GM21723 (cell line): ENCODE data around the gene PALM2AKAP2.

Experiments used
- ATAC-seq: cut with Tn5 transposase; IDR thresholded peaks from one replicate; pipeline ENCODE4 v1.9.1; 2021; ENCODE audit warnings: mild to moderate bottlenecking, moderate library complexity; ENCODE audit not compliant: unreplicated experiment

The PALM2AKAP2 gene

GRCh38 chr9:109779711-109780452 lies at the start of gene PALM2AKAP2:
TSS of gene PALM2AKAP2 (plus strand) at chr9:109780198. CDS start at chr9:109780489, 291 bp downstream.
- no peak for ATAC-seq

DNA sequence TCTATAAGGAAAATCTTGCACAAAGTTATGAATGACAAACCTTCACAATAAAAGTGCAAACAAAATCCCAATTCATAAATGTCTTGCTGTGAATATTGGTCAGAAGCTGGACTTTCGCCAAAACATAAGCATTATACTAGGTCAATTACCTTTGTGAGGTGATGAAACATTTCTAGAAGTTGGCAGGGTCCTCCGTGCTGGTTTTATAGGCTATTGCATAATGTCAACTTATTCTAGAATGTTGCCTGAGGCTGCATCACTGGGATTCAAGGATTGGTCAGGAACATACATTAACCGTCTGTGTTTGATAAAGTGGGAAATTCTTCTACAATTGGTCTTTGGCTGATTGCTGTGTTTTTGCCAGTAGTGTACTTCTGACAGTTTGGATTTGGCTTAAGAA lies 49.8 kb upstream of the PALM2AKAP2 start:
- no peak for ATAC-seq

DNA sequence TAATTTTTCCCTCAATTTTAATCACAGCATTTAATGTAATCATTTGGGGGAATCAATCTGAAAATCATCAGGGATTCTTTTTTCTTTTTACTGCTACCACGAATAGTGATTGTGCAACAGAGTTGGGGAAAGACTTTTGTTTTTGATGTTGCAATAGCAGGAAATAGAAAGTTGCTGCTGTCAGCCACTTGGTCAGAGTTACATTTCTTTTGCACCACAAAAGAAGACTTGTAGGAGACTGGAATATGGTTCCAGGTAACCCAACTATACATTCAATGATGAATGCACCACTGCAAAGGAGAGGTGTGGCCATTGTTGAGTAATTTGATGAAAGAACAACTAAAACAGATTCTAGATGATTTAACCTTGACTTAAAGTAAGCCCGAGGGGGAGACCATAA lies 46.3 kb upstream of the PALM2AKAP2 start:
- no peak for ATAC-seq

- no peak for ATAC-seq
These were observed 45.2 kb upstream of the PALM2AKAP2 start for GRCh38 chr9:109734814-109735213.

DNA sequence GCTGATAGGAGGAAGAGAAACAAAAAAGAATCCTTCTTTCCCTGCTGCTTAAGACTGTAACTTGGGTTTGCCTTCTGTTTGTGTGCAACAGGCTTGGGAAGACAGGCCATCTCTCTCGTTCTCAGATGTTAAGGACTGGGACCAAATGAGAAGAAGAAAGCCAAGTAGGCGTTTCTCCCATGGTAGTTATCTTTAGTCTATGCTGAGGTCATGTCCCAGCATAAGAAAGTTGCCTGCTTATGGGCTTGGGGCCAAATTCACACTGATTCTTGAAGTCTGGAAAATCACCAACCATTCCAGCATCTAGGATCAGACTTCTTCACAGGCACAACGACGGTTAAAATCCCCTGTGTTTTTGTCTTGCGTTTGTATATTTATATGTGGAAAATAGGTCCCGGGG lies 44.2 kb upstream of the PALM2AKAP2 start:
- no peak for ATAC-seq

DNA sequence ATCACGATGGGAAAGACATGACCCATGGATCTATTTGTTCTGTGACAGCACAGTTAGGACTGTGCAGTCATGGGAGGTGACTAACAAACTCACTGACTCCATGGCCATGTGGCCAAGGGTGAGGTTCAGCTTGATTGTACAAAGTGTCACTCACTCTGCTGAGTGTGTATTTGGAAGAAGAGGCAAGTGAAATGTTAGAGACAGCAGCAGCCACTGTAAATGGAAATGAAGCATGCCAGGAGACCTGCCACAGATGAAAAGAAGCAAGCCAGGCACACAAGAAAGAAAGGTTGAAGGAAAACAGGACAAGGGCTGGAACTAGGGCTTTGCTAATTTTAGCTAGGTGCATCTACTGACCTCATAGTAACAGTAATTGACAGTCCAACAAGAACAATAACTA lies 42.7 kb upstream of the PALM2AKAP2 start:
- no peak for ATAC-seq

DNA sequence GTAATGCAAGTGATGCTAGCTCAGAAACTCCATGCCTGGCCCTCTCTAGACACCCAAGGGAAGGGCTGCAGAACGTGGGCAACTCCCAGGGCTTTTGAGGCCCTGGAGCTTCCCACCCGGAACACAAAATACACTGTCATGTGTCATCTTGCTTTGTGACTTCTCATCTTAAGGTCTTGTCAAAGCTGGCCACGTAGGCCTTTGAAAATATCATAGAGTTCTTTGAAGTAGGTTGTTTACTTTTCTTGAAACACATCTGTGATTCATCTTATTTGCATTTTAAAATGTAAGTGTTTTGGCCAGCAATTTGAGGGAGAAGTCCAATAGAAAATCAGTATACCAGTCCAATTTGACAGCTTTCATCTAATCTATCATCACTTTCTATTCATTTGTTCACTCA lies 40.2 kb upstream of the PALM2AKAP2 start:
- no peak for ATAC-seq

DNA sequence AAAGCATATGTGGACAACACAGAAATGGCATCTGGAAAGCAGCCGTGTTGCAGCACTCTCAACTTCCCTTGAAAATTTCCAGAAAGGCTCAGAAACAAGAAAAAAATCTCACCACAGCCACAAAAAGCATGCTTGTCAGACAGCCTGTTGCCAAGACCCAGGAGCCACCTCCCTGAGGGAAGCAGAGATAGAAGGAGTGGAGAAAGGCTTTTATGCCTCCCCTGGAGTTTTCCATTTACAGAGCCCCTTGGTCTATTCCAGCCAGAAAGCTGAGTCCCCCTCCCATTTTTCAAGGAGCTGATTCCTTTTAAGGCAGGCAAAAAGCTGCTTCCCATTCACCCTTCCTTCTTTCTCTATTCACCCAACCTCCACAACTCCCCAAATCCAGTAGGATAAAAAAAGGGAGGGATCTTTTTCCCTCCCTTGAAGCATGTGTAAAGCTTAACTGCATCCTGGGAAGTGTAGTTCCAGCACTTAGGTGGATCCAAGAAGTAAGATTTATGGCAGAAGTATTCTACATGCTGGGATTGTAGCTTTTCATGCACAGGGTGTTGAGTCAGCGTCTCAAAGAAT lies 37.1 kb upstream of the PALM2AKAP2 start:
- no peak for ATAC-seq

DNA sequence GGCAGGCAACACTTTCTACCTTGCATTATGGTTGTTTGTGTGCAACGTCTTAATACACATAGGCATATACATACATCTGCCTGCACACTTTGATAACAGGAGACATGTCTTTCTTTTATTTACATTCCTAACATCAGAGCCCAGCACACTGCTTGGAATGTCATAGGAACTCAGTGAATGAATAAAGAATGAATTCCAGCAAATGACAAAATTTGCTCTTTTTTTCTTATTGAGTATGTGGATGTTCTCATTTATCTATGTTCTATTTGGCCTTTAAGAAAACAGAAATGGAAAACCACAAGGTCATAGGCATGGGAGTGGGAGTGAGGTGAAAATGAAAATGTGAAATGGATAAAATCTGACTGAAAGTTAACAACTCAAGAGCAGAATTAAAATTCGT lies 36.3 kb upstream of the PALM2AKAP2 start:
- ATAC-seq, result no peak

GRCh38 chr9:109745335-109746283 lies 34.4 kb upstream of the PALM2AKAP2 start:
- ATAC-seq, result no peak

GRCh38 chr9:109751253-109751652 lies 28.7 kb upstream of the PALM2AKAP2 start:
- ATAC-seq, result no peak

DNA sequence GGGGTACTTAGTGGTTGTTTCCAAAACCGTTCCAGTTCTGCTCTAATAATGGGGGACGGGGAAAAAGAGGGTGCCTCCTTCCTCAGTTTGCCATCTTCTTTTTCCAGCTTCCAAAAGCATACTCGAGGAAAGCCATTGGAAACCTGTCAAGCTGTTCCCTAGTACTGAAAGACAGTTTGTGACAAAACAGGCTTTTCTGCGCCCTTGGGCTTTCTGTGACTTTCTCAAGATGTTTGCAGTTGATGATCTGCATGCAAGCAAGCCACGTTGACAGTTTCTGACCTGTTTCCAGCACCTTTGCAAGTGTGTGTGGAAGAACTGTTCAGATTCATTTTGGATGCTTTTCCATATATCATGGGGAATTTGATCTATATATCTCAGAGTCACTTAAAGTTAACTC lies 26.7 kb upstream of the PALM2AKAP2 start:
- ATAC-seq, result no peak

DNA sequence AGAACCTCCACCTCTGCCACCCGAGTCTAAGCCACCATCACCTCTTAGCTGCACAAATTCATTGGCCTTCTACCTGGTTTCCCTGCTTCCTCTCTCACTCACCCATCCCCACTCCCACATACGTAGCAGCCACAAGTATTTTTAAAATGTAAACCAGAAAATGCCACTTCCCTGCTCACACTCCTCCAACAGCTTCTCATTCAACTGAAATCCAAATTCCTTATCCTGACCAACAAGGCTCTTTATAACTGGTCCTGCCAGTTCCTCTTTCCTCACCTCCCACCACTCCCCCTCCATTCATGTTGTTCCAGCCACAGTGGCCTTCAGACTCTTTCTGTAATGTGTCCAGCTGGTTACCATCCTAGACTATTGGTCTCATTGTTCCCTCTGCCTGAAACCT lies 25.0 kb upstream of the PALM2AKAP2 start:
- no peak for ATAC-seq

DNA sequence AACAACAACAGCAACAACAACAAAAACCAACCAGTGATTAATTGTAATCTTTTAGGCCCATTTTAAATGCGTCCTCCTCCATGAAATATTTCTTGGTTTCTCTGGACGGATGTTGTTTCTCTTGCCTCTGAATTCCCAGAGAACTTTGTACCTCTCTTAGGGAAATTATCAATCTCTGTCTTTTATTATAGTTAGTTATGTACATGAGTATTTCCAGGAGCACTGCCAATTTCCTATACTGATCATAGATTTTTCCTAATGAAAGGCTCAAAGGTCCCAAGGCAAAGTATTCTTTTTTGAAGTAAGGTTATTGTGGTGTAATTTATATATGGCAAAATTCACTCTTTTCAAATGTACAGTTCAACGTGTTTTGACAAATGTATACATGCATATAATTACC lies 20.4 kb upstream of the PALM2AKAP2 start:
- ATAC-seq, result no peak

DNA sequence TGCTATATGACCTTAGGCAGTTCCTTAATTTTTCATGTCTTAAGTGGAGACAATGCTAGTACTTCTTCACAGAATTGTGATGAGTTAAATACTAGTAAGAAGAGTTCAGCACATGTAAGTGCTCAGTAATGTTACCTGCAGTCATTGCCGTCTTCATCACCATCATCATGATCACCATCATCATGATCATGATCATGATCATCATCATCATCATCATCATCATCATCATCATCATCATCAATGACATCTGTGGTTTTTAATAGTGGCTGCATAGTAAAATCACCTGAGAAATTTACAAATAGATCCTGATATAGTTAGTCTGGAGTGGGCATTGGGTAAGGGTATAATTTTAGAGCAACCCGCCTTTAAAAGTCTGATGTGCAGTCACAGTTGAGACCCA lies 14.7 kb upstream of the PALM2AKAP2 start:
- no peak for ATAC-seq

DNA sequence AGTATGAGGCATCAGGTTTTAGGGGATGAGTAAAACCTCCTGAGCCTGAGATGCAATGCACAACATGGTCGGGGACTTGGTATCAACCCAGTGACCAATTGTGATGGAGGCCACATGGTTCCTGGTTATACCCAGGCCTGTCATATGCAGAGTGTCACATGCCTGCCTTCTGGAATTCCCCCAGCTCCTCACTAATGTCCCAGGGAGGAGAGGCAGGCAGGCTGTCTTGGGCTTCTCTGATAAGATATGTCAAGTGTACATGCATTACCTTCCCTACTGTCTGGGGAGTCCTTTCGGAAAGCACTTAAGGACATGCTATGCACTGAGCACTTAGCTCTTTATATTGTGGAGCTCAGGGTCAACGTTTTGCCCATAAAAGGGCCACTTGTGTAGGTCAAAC lies 14.2 kb upstream of the PALM2AKAP2 start:
- ATAC-seq, result no peak

GRCh38 chr9:109766351-109766750 lies 13.6 kb upstream of the PALM2AKAP2 start:
- ATAC-seq, result no peak

DNA sequence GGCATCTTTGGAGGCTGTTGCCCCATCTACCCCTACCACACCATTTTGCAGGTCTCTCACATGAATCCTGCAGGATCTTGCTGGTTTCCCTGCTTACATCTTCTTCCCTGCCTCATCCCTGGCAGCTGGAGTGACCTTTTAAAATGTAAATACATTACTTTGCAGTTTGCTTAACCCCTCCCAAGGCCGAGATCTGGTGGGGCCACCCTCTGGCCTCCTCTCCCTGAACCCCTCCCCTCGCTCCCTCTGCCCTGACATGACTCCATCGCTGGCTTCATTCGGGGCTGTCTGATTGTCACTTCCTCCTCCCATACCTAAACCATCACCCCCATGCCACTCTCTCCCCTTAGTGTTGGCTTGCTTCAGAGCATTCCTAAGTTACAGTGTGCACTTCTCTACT lies 12.6 kb upstream of the PALM2AKAP2 start:
- no peak for ATAC-seq

DNA sequence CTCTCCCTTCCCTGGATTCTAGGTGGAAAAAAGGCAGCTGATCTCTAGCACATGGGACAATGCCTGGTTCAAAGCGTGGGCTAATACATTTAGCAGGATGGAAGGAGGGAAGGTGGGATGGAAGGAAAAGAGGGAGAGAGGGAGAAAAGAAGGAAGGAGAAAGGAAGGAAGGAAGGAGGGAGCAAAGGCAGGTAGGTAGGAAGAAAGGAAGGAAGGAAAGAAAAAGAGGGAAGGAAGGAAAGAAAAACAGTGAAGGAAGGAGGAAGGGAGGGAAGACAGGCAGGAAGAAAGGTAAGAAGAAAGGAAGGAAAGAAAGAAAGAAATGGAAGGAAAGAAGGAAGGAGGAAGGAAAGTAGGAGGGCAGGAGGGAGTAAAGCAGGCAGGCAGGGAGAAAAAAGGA lies 12.2 kb upstream of the PALM2AKAP2 start:
- no peak for ATAC-seq

GRCh38 chr9:109769250-109769649 lies 10.7 kb upstream of the PALM2AKAP2 start:
- ATAC-seq, result no peak

DNA sequence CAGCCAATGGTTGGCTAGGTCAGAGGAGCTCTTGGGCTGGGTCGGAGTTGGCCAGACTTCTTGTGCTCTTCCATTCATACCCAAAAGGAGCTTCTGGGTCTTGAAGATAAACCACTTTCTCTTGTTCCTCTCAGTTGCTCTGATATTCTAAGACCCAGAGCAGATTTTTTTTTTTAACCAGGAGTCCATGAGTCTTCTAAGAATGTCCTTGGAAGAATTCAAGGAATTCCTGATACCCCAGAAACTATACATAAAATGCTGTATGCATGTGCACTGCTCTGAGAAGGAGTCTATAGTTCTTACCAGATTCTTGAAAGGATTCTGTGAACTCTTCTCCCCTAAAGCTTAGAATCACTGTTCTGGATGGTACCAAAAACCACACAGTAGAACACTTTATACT lies 9.9 kb upstream of the PALM2AKAP2 start:
- no peak for ATAC-seq

GRCh38 chr9:109771087-109771486 lies 8.9 kb upstream of the PALM2AKAP2 start:
- ATAC-seq, result no peak
